Measurements from ENCODE around the gene PIWIL1.

- no peak for TF ChIP-seq POLR2AphosphoS5 (IDR thresholded peaks at IDR 0.05)
- TF ChIP-seq, protein P1, sequence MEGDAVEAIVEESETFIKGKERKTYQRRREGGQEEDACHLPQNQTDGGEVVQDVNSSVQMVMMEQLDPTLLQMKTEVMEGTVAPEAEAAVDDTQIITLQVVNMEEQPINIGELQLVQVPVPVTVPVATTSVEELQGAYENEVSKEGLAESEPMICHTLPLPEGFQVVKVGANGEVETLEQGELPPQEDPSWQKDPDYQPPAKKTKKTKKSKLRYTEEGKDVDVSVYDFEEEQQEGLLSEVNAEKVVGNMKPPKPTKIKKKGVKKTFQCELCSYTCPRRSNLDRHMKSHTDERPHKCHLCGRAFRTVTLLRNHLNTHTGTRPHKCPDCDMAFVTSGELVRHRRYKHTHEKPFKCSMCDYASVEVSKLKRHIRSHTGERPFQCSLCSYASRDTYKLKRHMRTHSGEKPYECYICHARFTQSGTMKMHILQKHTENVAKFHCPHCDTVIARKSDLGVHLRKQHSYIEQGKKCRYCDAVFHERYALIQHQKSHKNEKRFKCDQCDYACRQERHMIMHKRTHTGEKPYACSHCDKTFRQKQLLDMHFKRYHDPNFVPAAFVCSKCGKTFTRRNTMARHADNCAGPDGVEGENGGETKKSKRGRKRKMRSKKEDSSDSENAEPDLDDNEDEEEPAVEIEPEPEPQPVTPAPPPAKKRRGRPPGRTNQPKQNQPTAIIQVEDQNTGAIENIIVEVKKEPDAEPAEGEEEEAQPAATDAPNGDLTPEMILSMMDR (IDR thresholded peaks at IDR 0.05): no peak
Observed at GRCh38 chr12:130356222-130356621, 18.5 kb downstream of the PIWIL1 start.

Data from transverse colon (tissue), 4 donors.